A172 (cell line): ENCODE measurements around the gene PLA2G12B. TPM values are rescaled to one million over a fixed set of nuclear protein-coding genes. Genes with fewer than 3 reads are reported as not detected.
"Not testable (repeated sequence)": the region's sequence is repeated elsewhere in the genome, so short reads cannot be mapped to it uniquely, and the experiment has no call there.

Source experiments
- DNase-seq: peaks from one replicate; pipeline ENCODE4 v3.0.0-alpha.2; 2015; ENCODE audit warnings: low spot score
- total RNA-seq: library from RNA; depleted of rRNA; stranded (reverse); fragments of >200 nt; shearing (Covaris generic); gene quantifications from 2 replicates; pipeline ENCODE4 v1.2.3, GENCODE V29; 2014; rRNA removed

Gene PLA2G12B, protein sequence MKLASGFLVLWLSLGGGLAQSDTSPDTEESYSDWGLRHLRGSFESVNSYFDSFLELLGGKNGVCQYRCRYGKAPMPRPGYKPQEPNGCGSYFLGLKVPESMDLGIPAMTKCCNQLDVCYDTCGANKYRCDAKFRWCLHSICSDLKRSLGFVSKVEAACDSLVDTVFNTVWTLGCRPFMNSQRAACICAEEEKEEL
- not detected in 2 replicates for total RNA-seq

DNA sequence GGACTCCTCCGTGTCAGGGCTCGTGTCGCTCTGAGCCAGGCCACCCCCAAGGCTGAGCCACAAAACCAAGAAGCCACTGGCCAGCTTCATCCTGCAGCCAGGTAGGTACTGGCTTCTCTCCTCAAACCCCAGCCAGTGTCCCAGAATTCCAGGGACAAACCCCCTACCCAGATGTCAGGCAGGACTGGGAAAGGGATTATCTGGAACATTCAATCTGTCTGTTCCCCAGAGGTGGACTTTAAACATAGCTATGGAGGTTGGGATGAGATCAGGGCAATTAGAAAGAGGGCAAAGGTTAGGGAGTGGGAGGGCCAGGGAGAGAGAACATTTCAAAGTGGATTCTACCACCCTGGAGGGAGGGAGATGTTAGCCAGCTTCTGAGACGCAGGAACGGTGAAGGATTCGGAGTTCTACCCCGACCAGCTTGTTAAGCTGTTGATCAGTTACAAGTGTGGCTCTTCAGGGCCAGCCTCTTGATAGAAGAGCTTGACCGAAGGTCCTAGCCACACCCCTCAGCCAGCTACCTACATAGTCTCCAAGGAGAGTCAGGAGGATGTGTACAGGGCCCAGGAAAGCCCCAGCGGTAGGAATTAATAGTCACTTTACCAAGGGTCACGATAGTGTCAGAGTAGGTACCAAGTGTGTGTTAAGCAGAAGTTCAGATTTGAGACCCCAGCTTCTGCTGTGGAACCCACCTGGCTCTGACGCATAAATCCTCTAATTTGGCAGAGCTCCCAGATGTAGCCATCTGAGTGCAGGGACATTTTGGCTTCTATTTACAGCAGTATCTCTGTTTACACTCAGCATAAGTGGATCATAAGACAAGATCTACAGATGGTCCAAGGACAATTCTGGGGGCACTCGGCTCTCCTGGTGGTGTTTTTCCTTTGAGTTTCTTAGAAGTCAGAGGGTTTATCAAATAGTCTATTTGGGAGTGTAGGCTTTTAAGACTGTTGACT is at the start of gene PLA2G12B:
TSS of gene PLA2G12B (minus strand) at position 211 of the 959 bp plus-strand sequence. CDS start at position 90, 121 bp downstream.
- DNase-seq, result no peak

DNA sequence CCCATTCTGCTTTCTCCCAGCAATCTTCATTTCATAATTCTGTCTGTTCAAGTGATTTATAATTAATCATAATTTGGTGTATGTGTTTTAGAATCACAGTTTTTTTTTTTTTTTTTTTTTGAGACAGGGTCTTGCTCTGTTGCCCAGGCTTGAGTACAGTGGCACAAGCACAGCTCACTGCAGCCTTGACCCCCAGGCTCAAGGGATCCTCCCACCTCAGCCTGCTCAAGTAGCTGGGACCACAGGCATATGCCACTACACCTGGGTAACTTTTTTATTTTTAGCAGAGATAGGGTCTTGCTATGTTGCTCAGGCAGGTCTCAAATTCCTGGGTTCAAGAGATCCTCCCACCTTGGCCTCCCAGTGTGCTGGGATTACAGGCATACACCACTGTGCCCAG is 49.2 kb upstream of the PLA2G12B start:
- no peak for DNase-seq

DNA sequence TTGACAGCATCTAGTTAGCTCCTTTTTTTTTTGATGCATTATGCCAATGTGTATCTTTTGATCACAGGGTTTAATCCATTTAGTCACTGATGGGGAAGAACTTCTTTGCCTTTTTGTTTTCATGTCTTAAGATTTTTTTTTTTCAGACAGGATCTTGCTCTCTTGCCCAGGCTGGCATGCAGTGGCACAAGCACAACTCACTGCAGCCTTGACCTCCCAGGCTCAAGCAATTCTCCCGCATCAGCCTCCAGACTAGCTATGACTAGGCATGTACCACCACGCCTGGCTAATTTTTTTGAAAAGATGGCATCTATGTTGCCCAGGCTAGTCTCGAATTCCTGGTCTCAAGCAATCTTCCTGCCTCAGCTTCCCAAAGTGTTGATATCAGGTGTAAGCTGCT is 46.4 kb upstream of the PLA2G12B start:
- DNase-seq, result no peak

DNA sequence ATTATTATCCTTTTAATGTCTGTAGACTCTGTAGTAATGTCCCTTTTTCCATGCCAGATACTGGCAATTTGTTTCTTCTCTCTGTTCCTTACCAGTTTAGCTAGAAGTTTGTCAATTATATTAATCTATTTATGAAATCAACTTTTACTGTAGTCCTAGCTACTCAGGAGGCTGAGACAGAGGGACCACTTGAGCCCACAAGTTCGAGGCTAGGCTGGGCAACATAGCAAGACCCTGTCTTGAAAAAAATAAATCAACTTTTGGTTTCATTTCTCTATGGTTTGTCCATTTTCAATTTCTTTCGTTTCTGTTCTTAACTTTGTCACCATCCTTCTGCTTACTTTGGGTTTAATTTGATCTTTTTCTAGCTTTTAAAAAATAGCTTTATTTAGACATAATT is 42.5 kb upstream of the PLA2G12B start:
- no peak for DNase-seq

DNA sequence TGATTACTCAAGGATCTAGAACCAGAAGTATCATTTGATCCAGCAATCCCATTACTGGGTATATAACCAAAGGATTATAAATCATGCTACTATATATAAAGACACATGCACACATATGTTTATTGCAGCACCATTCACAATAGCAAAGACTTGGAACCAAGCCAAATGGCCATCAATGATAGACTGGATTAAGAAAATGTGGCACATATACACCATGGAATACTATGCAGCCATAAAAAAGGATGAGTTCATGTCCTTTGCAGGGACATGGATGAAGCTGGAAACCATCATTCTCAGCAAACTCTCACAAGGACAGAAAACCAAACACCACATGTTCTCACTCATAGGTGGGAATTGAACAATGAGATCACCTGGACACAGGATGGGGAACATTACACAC is 40.9 kb upstream of the PLA2G12B start:
- DNase-seq, result not testable (repeated sequence)

DNA sequence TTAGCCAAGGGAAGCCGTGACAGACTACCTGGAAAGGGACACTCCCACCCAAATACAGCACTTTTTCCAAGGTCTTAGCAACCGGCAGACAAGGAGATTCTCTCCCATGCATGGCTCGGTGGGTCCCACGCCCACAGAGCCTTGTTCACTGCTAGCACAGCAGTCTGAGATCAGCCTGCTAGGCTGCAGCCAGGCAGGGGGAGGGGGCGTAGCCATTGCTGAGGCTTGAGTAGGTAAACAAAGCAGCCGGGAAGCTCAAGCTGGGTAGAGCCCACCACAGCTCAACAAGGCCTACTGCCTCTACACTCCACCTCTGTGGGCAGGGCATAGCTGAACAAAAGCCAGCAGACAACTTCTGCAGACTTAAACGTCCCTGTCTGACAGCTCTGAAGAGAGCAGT is 35.2 kb upstream of the PLA2G12B start:
- not testable (repeated sequence) for DNase-seq

DNA sequence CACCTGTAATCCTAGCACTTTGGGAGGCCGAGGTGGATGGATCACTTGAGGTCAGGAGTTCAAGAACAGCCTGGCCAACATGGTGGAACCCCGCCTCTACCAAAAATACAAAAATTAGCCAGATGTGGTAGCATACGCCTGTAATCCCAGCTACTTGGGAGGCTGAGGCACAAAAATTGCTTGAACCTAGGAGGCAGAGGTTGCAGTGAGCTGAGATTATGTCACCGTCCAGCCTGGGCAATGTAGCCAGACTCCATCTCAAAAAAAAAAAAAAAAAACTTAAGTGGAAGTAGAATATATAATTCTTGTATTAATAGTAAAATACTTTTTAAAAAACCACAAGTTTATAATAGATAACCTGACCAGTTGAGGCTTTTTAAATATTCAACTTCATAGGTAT is 30.0 kb upstream of the PLA2G12B start:
- not testable (repeated sequence) for DNase-seq

DNA sequence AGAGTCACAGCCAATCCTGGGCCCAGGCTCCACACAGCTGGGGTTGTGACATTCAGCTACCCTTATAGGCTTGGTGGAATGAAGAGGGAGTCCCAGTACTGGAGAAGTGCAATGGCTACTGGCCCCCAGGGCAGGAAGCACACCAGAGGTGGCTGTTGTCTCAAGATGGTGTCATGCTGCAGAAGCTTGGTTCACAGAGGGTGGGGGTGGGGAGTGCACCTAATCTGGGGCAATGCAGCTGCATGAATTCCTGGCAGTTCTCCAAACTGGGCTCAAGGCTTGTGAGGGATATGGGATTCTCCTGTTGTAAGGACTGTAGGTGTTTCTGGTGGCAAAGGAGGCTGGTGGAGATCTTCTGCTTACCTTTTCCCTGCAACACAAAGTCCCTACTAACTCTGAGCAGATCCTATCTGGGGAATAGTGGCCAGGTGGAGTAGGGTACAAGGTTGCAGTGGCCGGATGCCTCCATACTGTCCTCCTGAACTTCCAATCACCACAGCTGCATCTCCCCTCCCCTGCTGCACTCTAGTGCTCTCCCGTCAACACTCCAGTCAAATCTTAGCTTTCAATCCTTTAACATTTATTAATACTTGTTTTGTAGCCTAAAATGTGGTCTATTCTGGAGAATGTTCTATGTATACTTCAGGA is 27.4 kb upstream of the PLA2G12B start:
- DNase-seq, result no peak

DNA sequence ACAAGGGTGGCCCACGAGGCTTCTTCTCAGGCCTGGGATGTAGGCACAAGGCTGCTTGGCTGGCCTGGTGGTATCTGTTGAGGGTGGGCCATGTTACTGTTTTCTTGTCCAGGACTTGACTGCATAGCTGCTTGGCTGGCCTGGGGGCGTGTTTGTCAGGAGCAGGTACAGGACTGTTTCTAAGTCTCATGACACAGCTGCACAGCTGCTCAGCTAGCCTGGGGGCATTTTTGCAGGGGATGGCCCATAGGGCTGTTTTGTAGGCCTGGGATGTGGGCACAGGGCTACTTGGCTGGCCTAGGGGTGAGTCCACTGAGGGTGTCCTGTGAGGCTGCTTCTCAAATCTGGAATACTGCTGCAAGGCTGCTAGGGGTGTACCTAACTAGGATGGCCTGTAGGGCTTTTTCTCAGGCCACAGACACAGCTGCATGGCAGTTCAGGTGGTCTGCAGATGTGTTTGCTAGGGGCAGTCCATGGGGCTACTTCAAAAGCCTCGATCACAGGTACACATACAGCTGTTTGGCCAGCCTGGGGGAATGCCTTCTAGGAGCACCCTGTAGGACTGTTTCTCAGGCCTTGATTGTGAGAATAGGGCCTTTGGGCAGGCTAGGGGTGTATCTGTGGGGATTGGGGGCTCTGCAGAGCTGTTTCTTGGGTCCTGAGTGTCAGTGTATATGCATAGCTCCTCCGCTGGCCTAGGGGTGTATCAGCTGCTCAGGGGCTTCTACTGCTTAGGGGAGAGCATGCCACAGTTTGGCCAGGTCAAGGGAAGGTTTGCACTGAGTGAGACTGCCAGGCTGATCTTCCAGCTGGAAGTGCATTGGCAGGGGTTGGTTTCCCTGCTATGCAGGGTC is 26.6 kb upstream of the PLA2G12B start:
- no peak for DNase-seq

DNA sequence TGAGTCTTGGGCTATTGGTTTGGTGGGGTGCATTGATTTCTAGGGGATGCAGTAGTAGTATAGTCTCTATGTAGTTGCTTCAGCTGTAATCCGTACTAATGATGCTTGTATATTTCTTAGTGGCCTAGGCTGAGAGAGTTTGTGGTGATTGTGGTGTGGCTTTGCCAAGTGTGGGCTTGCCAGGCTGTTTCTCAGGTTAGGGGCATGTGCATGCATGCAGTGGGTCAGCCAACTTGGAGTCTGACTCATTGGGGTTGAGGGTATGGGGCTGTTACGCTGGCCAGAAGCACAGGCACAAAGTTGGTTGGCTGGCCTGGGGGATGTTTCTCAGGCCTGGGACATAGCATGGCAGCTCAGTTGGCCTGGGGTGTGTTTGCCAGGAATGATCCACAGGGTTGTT is 25.7 kb upstream of the PLA2G12B start:
- no peak for DNase-seq

DNA sequence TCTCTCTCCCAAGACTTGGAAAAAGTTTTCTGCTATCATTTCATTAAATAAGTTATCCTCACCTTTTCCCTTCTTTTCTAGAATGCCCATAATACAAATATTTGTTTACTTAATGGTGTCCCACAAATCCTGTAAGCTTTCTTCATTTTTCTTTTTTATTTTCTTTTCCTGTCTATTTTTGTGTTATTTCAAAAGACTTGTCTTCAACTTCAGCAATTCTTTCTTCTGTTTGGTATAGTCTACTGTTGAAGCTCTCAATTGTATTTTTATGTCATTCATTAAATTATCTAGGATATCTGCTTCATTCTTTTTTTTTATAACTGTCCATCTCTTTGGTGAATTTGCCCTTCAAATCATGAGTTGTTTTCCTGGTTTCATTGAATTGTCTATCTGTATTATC is 25.1 kb upstream of the PLA2G12B start:
- DNase-seq, result no peak

DNA sequence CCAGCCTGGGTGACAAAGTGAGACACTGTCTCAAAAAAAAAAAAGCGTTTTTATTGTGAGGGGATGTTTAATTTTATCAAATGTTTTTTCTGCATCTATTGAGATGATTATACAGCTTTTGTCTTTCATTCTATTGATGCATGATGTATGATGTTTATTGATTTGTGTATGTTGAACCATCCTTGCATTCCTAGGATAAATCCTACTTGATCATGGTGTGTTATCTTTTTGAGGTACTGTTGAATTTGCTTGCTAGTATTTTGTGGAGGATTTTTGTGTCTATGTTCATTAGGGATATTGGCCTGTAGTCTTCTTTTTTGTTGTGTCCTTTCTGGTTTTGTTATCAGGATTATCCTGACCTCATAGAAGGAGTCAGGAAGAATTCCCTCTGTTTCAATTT is 22.3 kb upstream of the PLA2G12B start:
- no peak for DNase-seq

DNA sequence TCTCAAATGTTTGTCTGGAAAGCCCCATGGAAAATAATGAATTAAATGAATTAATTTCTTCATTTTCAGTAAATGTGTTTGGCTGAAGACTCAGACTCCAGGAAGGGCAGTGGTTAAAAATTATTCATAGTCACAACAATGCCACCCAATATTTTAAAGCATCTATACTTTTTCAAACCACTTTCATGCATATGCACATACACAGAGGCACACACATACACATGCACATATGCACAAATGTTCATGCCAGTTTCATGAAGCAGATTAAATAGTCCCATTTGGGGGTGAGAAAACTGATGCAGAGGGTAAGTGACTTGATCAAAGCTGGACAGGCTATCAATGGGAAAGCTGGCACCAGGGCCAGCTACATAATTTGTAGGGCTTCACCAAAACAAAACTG is 1.4 kb upstream of the PLA2G12B start:
- no peak for DNase-seq

DNA sequence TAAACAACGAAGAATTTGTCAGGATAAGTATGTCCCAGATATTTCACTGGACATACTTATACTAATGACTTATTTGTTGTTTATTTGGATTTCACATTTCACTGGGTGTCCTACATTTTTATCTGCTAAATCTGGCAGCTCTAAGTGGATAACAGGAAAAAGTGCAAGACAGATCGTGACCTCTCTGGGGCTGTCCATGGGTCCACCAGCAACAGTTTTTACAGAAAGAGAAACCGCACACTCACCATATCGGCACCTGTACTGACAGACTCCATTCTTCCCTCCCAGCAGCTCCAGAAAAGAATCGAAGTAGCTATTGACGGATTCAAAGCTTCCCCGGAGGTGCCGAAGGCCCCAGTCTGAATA is 393 bp downstream of the PLA2G12B start:
- DNase-seq, result no peak

DNA sequence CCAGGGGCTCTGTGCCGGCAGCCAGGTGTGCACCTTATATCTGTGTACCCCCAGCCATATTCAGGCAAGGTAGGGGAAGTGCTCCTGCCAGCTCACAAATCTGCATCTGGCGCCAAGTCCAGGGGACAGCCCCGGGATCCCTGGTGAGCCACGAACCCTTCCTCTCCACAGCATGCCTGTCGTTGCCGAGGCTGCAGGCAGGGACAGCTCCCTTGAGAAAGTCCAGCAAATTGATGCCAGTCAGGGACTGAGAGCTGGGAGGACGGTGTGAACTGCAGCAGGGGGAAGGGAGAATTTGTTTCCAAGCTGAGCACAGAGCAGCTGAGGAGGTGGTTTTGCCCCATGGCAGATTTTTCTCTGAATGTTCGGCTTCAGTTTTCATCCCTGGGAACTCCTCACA is 919 bp downstream of the PLA2G12B start:
- no peak for DNase-seq

DNA sequence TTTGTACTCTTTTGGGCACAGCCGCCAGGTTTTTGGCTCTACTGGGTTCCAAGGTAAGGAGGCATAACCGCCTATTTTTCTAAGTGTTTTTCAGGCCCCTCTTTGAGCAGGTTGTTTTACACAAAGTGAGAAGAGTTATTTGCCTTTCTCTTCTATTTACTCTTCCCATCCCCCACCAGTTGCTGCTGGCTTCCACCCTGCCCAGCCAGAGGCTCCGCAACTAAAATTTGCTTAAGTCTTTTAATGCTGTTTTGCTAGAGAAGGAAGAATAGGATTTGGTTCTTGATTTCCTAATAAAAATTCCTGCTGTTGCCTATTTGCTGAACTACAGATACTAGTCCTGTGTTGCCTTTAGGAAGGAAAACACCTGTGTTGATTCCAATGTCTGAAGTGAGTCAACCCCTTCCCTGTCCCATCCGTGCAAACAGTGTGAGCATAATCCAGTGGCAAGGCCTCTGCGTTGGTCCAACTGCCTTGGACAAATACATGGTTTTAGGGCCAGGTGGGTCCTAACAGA is 1.9 kb downstream of the PLA2G12B start:
- no peak for DNase-seq

DNA sequence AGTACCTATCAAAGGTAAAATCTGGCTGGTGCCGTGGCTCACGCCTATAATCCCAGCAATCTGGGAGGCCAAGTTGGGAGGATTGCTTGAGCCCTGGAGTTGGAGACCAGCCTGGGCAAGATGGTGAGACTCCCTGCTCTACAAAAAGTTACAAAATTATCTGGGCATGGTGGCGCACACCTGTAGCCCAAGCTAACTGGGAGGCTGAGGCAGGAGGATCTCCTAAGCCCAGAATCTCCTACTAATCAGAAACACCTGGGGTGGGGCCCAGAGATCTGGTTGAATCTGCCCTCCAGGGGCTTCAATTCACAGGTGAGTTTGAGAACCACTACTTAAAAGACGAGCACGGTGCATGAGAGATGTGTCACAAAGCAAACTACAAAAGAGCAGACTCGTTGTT is 2.4 kb downstream of the PLA2G12B start:
- no peak for DNase-seq

DNA sequence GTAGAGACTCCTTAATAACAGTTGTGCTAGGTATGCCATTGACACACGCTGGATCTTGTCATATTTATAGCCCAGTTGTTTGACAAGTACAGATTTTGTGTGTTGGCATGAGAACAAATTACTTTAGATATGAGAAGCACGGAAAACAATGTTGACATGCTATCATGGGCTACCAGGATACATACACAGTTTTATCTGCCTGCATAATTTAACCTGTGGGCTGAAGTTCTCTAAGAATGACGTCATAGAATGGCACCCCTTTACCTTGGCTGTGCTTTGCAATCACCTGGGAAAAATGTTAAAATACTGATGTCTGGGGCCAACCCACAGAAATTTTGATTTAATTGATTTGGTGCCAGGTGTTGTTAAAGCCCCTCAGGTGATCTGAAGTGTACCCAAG is 2.8 kb downstream of the PLA2G12B start:
- no peak for DNase-seq

DNA sequence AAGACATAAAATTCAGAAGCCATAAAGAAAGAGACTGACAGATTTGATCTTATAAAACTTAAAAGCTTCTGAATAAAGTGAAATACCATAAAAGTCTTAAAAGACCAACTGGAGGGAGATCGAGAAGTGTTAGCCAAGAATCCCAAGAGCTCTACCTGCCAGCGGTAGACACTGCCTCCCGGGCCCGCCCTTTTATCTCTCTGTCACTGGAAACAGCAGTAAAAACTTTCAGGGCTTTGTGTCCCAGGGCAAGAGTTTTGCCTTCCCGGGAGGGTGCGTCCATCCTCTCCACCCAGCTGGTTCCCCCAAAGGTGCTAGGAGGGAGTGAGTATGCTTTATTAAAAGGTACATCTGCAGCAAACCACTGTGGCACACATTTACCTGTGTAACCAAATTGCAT is 5.8 kb downstream of the PLA2G12B start:
- DNase-seq, result no peak

DNA sequence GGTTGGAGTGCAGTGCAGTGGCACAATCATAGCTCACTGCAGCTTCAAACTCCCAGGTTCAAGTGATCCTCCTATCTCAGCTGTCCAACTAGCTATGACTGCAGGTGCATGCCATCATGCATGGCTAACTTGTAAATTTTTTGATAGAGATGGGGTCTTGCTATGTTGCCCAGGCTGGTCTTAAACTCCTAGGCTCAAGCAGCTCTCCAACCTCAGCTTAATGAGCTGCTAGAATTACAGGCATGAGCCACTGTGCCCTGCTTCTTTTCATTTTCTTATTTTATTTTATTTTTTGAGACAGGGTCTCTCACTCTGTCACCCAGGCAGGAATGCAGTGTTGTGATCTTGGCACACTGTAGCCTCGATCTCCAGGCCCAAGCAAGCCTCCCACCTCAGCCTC is 7.6 kb downstream of the PLA2G12B start:
- DNase-seq, result no peak

DNA sequence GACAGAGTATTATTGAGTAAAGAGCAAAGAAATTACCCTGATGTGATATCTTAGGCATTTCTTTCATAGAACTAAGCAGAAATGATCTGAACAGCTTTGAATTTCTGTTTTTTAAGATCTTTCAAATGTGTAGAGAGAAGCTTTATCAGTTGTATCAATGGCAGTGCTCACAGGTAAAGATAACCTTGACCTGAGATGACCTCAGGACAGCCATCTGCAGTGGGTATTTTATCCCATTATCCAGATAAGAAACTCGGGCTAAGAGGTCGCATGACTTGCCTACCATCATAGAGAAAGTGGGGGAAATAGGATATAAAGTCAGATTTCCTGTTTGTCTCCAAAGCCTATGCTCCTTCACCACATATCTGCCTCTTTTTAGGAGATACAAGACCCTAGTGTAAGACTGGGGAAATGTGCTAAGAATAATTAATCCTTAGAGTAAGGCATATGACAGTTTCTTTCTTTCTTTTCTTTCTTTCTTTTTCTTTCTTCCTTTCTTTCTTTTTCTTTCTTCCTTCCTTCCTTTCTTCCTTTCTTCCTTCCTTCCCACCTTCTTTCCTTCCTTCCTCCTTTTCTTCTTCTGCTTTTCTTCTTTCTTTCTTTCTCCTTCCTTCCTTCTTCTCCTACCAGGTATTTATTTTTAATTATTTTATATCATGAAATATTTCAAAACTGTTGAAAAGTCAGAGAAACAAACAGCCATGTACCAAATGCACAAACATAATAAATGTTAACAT is 10.9 kb downstream of the PLA2G12B start:
- DNase-seq, result no peak
